HEK293 (cell line): ENCODE data around the gene RPL29.

Experiments
- GLI4 ChIP-seq: fragments of 450-650 bp; formaldehyde crosslinking; IDR thresholded peaks from 2 replicates; pipeline ENCODE4 v1.5.1; 2016; ENCODE audit warnings: missing biosample characterization, missing genetic modification characterization
- OVOL3 ChIP-seq: fragments of 450-650 bp; formaldehyde crosslinking; IDR thresholded peaks from 2 replicates; pipeline ENCODE4 v1.5.1; 2016; ENCODE audit warnings: missing biosample characterization, missing genetic modification characterization
- SP2 ChIP-seq: fragments of 450-650 bp; formaldehyde crosslinking; IDR thresholded peaks from 2 replicates; pipeline ENCODE4 v1.5.1; 2016; ENCODE audit warnings: missing biosample characterization, missing genetic modification characterization
- ZBTB21 ChIP-seq: fragments of 450-650 bp; formaldehyde crosslinking; IDR thresholded peaks from 2 replicates; pipeline ENCODE4 v1.5.1; 2017; ENCODE audit warnings: missing biosample characterization, missing genetic modification characterization
- ZBTB8A ChIP-seq: fragments of 450-650 bp; formaldehyde crosslinking; IDR thresholded peaks from 2 replicates; pipeline ENCODE4 v1.5.1; 2016; ENCODE audit warnings: missing biosample characterization, missing genetic modification characterization
- ZNF112 ChIP-seq: fragments of 450-650 bp; formaldehyde crosslinking; IDR thresholded peaks from 2 replicates; pipeline ENCODE4 v1.5.0; 2017; ENCODE audit warnings: missing biosample characterization, missing genetic modification characterization
- ZNF146 ChIP-seq: fragments of 450-650 bp; formaldehyde crosslinking; IDR thresholded peaks from 2 replicates; pipeline ENCODE4 v1.5.1; 2016; ENCODE audit warnings: missing biosample characterization, missing genetic modification characterization
- ZNF202 ChIP-seq: fragments of 450-650 bp; formaldehyde crosslinking; IDR thresholded peaks from 2 replicates; pipeline ENCODE4 v1.5.1; 2016; ENCODE audit warnings: missing biosample characterization, missing genetic modification characterization, borderline replicate concordance
- ZNF24 ChIP-seq: fragments of 450-650 bp; formaldehyde crosslinking; IDR thresholded peaks from 2 replicates; pipeline ENCODE4 v1.5.1; 2016; ENCODE audit warnings: missing biosample characterization, missing genetic modification characterization
- ZNF266 ChIP-seq: fragments of 450-650 bp; formaldehyde crosslinking; IDR thresholded peaks from 2 replicates; pipeline ENCODE4 v1.5.1; 2016; ENCODE audit warnings: missing biosample characterization, missing genetic modification characterization, low read depth
- ZNF37A ChIP-seq: fragments of 450-650 bp; IDR thresholded peaks from 2 replicates; pipeline ENCODE4 v1.5.1; 2018; ENCODE audit warnings: missing biosample characterization, missing genetic modification characterization
- TF ChIP-seq, protein P1 (sequence below): fragments of 450-650 bp; formaldehyde crosslinking; IDR thresholded peaks from 2 replicates; pipeline ENCODE4 v1.5.1; 2016; ENCODE audit warnings: missing biosample characterization, missing genetic modification characterization
- TF ChIP-seq, protein P2 (sequence below): fragments of 450-650 bp; formaldehyde crosslinking; IDR thresholded peaks from 2 replicates; pipeline ENCODE4 v1.5.1; 2016; ENCODE audit warnings: missing biosample characterization, missing genetic modification characterization
- TF ChIP-seq, protein P3 (sequence below): fragments of 450-650 bp; formaldehyde crosslinking; IDR thresholded peaks from 2 replicates; pipeline ENCODE4 v1.5.1; 2017; ENCODE audit warnings: missing biosample characterization, missing genetic modification characterization
- TF ChIP-seq, protein P4 (sequence below): fragments of 450-650 bp; formaldehyde crosslinking; IDR thresholded peaks from 2 replicates; pipeline ENCODE4 v1.5.1; 2016; ENCODE audit warnings: missing biosample characterization, missing genetic modification characterization
- TF ChIP-seq, protein P5 (sequence below): sonication (generic); formaldehyde crosslinking; IDR thresholded peaks from 2 replicates; pipeline ENCODE4 v1.8.1; 2022; ENCODE audit warnings: mild to moderate bottlenecking, moderate library complexity, missing genetic modification reagents
- TF ChIP-seq, protein P6 (sequence below): fragments of 450-650 bp; formaldehyde crosslinking; IDR thresholded peaks from 2 replicates; pipeline ENCODE4 v1.5.1; 2017; ENCODE audit warnings: missing biosample characterization, missing genetic modification characterization
- TF ChIP-seq, protein P7 (sequence below): fragments of 450-650 bp; formaldehyde crosslinking; optimal IDR thresholded peaks from 2 replicates; pipeline ENCODE3; 2016; ENCODE audit warnings: missing biosample characterization, mild to moderate bottlenecking, missing genetic modification characterization
- TF ChIP-seq, protein P8 (sequence below): fragments of 450-650 bp; formaldehyde crosslinking; IDR thresholded peaks from 2 replicates; pipeline ENCODE4 v1.5.1; 2016; ENCODE audit warnings: missing biosample characterization, missing genetic modification characterization
- TF ChIP-seq, protein P9 (sequence below): fragments of 450-650 bp; formaldehyde crosslinking; IDR thresholded peaks from 2 replicates; pipeline ENCODE4 v1.5.1; 2016; ENCODE audit warnings: missing biosample characterization, missing genetic modification characterization

The RPL29 gene

DNA sequence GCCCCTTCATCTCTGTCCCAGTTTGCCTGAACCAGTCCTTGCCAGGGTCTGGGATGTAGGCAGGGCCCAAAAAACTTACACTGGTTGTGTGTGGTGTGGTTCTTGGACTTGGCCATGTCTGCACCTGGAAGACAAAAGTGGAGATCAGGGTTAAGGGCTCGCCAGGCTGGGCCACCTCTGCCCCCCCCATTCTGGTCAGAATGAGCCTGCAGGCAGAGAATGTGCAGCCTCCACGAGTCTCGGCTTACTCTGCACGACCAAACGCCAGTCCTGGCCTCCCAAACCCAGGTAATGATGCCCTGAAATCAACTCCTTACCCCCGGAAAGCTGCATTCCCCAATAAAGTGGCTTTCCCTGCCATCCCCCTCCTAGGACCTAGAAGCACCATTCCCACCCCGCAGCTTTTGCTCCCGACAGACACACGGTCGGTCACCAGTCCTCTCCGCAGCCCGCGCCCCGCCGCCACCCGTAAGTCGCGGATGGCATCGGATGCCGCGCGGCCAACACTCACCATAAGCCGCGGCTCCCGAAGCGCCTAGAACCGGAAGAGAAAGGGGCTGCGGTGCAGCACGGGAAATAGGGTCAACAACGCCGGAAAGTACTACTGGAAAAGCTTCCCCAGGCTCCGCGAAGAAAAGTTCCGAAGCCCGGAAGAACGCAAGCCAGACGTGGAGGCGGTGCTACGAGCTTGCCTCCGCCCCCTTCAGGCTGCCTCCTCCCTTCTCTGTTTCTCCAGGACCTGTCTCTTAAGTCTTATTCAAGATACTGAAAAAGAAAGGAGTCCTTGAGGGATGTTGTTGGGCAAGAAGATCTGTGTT lies at the start of gene RPL29 (continued):
- TF ChIP-seq, protein P1, sequence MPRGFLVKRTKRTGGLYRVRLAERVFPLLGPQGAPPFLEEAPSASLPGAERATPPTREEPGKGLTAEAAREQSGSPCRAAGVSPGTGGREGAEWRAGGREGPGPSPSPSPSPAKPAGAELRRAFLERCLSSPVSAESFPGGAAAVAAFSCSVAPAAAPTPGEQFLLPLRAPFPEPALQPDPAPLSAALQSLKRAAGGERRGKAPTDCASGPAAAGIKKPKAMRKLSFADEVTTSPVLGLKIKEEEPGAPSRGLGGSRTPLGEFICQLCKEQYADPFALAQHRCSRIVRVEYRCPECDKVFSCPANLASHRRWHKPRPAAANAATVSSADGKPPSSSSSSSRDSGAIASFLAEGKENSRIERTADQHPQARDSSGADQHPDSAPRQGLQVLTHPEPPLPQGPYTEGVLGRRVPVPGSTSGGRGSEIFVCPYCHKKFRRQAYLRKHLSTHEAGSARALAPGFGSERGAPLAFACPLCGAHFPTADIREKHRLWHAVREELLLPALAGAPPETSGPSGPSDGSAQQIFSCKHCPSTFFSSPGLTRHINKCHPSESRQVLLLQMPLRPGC (tag by site-specific recombination): 0 out of 2 replicates have a peak, but pooled peaks have one; percentile 41
- no peak for TF ChIP-seq ZNF37A (tag by site-specific recombination)
- TF ChIP-seq, protein P2, sequence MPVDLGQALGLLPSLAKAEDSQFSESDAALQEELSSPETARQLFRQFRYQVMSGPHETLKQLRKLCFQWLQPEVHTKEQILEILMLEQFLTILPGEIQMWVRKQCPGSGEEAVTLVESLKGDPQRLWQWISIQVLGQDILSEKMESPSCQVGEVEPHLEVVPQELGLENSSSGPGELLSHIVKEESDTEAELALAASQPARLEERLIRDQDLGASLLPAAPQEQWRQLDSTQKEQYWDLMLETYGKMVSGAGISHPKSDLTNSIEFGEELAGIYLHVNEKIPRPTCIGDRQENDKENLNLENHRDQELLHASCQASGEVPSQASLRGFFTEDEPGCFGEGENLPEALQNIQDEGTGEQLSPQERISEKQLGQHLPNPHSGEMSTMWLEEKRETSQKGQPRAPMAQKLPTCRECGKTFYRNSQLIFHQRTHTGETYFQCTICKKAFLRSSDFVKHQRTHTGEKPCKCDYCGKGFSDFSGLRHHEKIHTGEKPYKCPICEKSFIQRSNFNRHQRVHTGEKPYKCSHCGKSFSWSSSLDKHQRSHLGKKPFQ (tag by site-specific recombination): no peak
- peak; percentile 93; the same call in 1 of the 2 replicates for TF ChIP-seq ZNF24 (tag by site-specific recombination)
- TF ChIP-seq GLI4 (tag by site-specific recombination): peak; percentile 90; the same call in 1 of the 2 replicates
- TF ChIP-seq ZBTB21 (tag by site-specific recombination): peak; percentile 65
- TF ChIP-seq ZBTB8A (tag by site-specific recombination): peak; percentile 50; the same call in 1 of the 2 replicates
- TF ChIP-seq ZNF202 (tag by site-specific recombination): no peak
- TF ChIP-seq OVOL3 (tag by site-specific recombination): peak; percentile 67; the same call in 1 of the 2 replicates
- TF ChIP-seq, protein P3, sequence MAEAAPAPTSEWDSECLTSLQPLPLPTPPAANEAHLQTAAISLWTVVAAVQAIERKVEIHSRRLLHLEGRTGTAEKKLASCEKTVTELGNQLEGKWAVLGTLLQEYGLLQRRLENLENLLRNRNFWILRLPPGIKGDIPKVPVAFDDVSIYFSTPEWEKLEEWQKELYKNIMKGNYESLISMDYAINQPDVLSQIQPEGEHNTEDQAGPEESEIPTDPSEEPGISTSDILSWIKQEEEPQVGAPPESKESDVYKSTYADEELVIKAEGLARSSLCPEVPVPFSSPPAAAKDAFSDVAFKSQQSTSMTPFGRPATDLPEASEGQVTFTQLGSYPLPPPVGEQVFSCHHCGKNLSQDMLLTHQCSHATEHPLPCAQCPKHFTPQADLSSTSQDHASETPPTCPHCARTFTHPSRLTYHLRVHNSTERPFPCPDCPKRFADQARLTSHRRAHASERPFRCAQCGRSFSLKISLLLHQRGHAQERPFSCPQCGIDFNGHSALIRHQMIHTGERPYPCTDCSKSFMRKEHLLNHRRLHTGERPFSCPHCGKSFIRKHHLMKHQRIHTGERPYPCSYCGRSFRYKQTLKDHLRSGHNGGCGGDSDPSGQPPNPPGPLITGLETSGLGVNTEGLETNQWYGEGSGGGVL (tag by site-specific recombination): 0 out of 2 replicates have a peak, but pooled peaks have one; percentile 13
- TF ChIP-seq, protein P4, sequence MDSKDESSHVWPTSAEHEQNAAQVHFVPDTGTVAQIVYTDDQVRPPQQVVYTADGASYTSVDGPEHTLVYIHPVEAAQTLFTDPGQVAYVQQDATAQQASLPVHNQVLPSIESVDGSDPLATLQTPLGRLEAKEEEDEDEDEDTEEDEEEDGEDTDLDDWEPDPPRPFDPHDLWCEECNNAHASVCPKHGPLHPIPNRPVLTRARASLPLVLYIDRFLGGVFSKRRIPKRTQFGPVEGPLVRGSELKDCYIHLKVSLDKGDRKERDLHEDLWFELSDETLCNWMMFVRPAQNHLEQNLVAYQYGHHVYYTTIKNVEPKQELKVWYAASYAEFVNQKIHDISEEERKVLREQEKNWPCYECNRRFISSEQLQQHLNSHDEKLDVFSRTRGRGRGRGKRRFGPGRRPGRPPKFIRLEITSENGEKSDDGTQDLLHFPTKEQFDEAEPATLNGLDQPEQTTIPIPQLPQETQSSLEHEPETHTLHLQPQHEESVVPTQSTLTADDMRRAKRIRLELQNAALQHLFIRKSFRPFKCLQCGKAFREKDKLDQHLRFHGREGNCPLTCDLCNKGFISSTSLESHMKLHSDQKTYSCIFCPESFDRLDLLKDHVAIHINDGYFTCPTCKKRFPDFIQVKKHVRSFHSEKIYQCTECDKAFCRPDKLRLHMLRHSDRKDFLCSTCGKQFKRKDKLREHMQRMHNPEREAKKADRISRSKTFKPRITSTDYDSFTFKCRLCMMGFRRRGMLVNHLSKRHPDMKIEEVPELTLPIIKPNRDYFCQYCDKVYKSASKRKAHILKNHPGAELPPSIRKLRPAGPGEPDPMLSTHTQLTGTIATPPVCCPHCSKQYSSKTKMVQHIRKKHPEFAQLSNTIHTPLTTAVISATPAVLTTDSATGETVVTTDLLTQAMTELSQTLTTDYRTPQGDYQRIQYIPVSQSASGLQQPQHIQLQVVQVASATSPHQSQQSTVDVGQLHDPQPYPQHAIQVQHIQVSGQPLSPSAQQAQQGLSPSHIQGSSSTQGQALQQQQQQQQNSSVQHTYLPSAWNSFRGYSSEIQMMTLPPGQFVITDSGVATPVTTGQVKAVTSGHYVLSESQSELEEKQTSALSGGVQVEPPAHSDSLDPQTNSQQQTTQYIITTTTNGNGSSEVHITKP: peak; percentile 61; the same call in 1 of the 2 replicates
- no peak for TF ChIP-seq ZNF112 (tag by site-specific recombination)
- TF ChIP-seq, protein P5, sequence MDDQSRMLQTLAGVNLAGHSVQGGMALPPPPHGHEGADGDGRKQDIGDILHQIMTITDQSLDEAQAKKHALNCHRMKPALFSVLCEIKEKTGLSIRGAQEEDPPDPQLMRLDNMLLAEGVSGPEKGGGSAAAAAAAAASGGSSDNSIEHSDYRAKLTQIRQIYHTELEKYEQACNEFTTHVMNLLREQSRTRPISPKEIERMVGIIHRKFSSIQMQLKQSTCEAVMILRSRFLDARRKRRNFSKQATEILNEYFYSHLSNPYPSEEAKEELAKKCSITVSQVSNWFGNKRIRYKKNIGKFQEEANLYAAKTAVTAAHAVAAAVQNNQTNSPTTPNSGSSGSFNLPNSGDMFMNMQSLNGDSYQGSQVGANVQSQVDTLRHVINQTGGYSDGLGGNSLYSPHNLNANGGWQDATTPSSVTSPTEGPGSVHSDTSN: no peak
- peak; percentile 76 for TF ChIP-seq SP2 (tag by site-specific recombination)
- TF ChIP-seq, protein P6, sequence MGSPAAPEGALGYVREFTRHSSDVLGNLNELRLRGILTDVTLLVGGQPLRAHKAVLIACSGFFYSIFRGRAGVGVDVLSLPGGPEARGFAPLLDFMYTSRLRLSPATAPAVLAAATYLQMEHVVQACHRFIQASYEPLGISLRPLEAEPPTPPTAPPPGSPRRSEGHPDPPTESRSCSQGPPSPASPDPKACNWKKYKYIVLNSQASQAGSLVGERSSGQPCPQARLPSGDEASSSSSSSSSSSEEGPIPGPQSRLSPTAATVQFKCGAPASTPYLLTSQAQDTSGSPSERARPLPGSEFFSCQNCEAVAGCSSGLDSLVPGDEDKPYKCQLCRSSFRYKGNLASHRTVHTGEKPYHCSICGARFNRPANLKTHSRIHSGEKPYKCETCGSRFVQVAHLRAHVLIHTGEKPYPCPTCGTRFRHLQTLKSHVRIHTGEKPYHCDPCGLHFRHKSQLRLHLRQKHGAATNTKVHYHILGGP (tag by site-specific recombination): no peak
- no peak for TF ChIP-seq ZNF266 (tag by site-specific recombination)
- TF ChIP-seq ZNF146: peak; percentile 40; the same call in 1 of the 2 replicates
- TF ChIP-seq, protein P7, sequence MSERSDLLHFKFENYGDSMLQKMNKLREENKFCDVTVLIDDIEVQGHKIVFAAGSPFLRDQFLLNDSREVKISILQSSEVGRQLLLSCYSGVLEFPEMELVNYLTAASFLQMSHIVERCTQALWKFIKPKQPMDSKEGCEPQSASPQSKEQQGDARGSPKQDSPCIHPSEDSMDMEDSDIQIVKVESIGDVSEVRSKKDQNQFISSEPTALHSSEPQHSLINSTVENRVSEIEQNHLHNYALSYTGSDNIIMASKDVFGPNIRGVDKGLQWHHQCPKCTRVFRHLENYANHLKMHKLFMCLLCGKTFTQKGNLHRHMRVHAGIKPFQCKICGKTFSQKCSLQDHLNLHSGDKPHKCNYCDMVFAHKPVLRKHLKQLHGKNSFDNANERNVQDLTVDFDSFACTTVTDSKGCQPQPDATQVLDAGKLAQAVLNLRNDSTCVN (tag by site-specific recombination): peak; percentile 33
- TF ChIP-seq, protein P8, sequence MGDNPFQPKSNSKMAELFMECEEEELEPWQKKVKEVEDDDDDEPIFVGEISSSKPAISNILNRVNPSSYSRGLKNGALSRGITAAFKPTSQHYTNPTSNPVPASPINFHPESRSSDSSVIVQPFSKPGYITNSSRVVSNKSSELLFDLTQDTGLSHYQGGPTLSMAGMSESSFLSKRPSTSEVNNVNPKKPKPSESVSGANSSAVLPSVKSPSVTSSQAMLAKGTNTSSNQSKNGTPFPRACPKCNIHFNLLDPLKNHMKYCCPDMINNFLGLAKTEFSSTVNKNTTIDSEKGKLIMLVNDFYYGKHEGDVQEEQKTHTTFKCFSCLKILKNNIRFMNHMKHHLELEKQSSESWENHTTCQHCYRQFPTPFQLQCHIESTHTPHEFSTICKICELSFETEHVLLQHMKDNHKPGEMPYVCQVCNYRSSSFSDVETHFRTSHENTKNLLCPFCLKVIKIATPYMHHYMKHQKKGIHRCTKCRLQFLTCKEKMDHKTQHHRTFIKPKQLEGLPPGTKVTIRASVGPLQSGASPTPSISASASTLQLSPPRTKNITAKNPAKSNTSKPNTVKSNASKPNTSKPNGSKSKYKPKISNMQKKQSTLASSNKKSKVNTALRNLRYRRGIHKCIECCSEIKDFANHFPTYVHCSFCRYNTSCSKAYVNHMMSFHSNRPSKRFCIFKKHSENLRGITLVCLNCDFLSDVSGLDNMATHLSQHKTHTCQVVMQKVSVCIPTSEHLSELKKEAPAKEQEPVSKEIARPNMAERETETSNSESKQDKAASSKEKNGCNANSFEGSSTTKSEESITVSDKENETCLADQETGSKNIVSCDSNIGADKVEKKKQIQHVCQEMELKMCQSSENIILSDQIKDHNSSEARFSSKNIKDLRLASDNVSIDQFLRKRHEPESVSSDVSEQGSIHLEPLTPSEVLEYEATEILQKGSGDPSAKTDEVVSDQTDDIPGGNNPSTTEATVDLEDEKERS: 0 out of 2 replicates have a peak, but pooled peaks have one; percentile 58
- TF ChIP-seq, protein P9, sequence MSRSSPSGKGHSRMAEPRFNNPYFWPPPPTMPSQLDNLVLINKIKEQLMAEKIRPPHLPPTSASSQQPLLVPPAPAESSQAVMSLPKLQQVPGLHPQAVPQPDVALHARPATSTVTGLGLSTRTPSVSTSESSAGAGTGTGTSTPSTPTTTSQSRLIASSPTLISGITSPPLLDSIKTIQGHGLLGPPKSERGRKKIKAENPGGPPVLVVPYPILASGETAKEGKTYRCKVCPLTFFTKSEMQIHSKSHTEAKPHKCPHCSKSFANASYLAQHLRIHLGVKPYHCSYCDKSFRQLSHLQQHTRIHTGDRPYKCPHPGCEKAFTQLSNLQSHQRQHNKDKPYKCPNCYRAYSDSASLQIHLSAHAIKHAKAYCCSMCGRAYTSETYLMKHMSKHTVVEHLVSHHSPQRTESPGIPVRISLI (tag by site-specific recombination): no peak
